ENCODE data around the gene PRKD2.

- TF ChIP-seq EZH2 (IDR thresholded peaks at IDR 0.05; ENCODE audit: borderline replicate concordance, low read depth, low read length, severe bottlenecking) (no peak), CTCF (IDR thresholded peaks at IDR 0.05; ENCODE audit: borderline replicate concordance, extremely low read depth, low read length, poor library complexity, severe bottlenecking) (no peak)
Observed at GRCh38 chr19:46736531-46737297, 19.8 kb upstream of the PRKD2 start.

Measured in DND-41 (cell line).